ENCODE measurements around the gene ZNF326. TPM values are rescaled to one million over a fixed set of nuclear protein-coding genes. Genes with fewer than 3 reads are reported as not detected.

The ZNF326 gene
- total RNA-seq, 1 donor from 2014 or later, result 22.6 TPM

- intact Hi-C loops (cut with micrococcal nuclease), result no loop called here
Measured at GRCh38 chr1:89962742-89963075, 32.2 kb upstream of the ZNF326 start.

GRCh38 chr1:89965193-89965768 lies 29.6 kb upstream of the ZNF326 start:
- intact Hi-C loops (cut with micrococcal nuclease), result no loop called here

- intact Hi-C loops (cut with micrococcal nuclease), result no loop called here
Measured at GRCh38 chr1:89966656-89967055, 28.3 kb upstream of the ZNF326 start.

- intact Hi-C loops (cut with micrococcal nuclease), result no loop called here
Measured at GRCh38 chr1:89971600-89971999, 23.3 kb upstream of the ZNF326 start.

- intact Hi-C loops (cut with micrococcal nuclease), result no loop called here
Measured at GRCh38 chr1:89972024-89972423, 22.9 kb upstream of the ZNF326 start.

- intact Hi-C loops (cut with micrococcal nuclease), result no loop called here
Measured at GRCh38 chr1:89973471-89974127, 21.3 kb upstream of the ZNF326 start.

- intact Hi-C loops (cut with micrococcal nuclease), result no loop called here
Measured at GRCh38 chr1:89974256-89974655, 20.7 kb upstream of the ZNF326 start.

- intact Hi-C loops (cut with micrococcal nuclease), result no loop called here
Measured at GRCh38 chr1:89974696-89975470, 20.0 kb upstream of the ZNF326 start.

GRCh38 chr1:89975540-89976125 lies 19.3 kb upstream of the ZNF326 start:
- intact Hi-C loops (cut with micrococcal nuclease), result no loop called here

GRCh38 chr1:89978755-89979154 lies 16.2 kb upstream of the ZNF326 start:
- intact Hi-C loops (cut with micrococcal nuclease), result no loop called here

- intact Hi-C loops (cut with micrococcal nuclease), result loop anchor here (10.0 kb wide), 1 partner anchor 896 kb away; no protein-coding TSS in a partner anchor
Measured at GRCh38 chr1:89980605-89981004, 14.3 kb upstream of the ZNF326 start.

GRCh38 chr1:89982846-89983245 lies 12.1 kb upstream of the ZNF326 start:
- intact Hi-C loops (cut with micrococcal nuclease), result loop anchor here (10.0 kb wide), 1 partner anchor 898 kb away; no protein-coding TSS in a partner anchor

GRCh38 chr1:89984564-89985116 lies 10.3 kb upstream of the ZNF326 start:
- intact Hi-C loops (cut with micrococcal nuclease), result loop anchor here (5.0 to 10.0 kb wide), 2 partner anchors 517 to 900 kb away; no protein-coding TSS in a partner anchor

- intact Hi-C loops (cut with micrococcal nuclease), result loop anchor here (2.0 to 10.0 kb wide), 4 partner anchors 465 to 1013 kb away; no protein-coding TSS in a partner anchor
Measured at GRCh38 chr1:89986020-89986419, 8.9 kb upstream of the ZNF326 start.

- intact Hi-C loops (cut with micrococcal nuclease), result loop anchor here (1.0 to 10.0 kb wide), 11 partner anchors 144 to 1014 kb away; partner anchors contain the start of gene LRRC8D
Measured at GRCh38 chr1:89987159-89987819, 7.6 kb upstream of the ZNF326 start.

- intact Hi-C loops (cut with micrococcal nuclease), result loop anchor here (5.0 to 10.0 kb wide), 2 partner anchors 522 to 904 kb away; no protein-coding TSS in a partner anchor
Measured at GRCh38 chr1:89989099-89989498, 5.8 kb upstream of the ZNF326 start.

GRCh38 chr1:89989799-89990198 lies 5.1 kb upstream of the ZNF326 start:
- intact Hi-C loops (cut with micrococcal nuclease), result loop anchor here (5.0 to 10.0 kb wide), 3 partner anchors 522 to 905 kb away; partner anchors contain the start of gene GBP5

GRCh38 chr1:89990976-89991831 lies 3.7 kb upstream of the ZNF326 start:
- intact Hi-C loops (cut with micrococcal nuclease), result loop anchor here (10.0 kb wide), 1 partner anchor 716 kb away; the partner anchor contains the start of gene GBP5

GRCh38 chr1:89993541-89993940 lies 1.4 kb upstream of the ZNF326 start:
- intact Hi-C loops (cut with micrococcal nuclease), result loop anchor here (10.0 kb wide), 1 partner anchor 719 kb away; the partner anchor contains the start of gene GBP5

Measured in T-helper 1 cell treated with Interleukin-12 subunit alpha and Interleukin-12 subunit beta and Interleukin-4 antibody, amounts not matched to agents 30 ng/mL and 1 ng/mL, for 36 hours (primary cell).